Stimulated activated CD4-positive, alpha-beta T cell treated with anti-CD3 and anti-CD28 coated beads, Interleukin-15, amount 100 ng/mL, for 48 hours (primary cell): ENCODE measurements around the gene RPL7L1.

Source experiments
- DNase-seq, 2 donors: peaks; one replicate each; pipeline ENCODE4 v3.0.0-alpha.2; 2020; ENCODE audit warnings: low read depth in 2 of 2

The RPL7L1 gene

GRCh38 chr6:42932412-42932811, 53.0 kb downstream of the RPL7L1 start:
- no peak for DNase-seq

DNA sequence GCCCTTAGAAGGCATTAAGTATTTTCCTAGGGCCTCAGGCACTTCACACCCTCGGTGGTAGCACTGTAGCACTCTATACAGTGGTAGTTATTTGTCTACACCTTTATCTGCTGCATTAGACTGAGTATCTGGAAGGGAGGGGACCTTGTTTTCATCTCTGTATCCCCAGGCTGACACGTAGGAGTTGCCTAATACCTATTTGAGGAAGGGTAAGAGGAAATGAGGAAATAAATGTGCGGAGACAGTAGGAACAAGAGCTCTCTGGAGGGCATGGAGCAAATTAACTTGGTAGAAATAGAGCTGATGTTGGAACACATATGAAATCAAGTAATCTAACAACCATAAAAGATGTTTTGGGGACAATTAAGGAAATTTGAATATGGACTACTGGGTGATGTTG, 53.8 kb downstream of the RPL7L1 start:
- DNase-seq, result no peak

GRCh38 chr6:42935322-42935721, 55.9 kb downstream of the RPL7L1 start:
- no peak for DNase-seq

DNA sequence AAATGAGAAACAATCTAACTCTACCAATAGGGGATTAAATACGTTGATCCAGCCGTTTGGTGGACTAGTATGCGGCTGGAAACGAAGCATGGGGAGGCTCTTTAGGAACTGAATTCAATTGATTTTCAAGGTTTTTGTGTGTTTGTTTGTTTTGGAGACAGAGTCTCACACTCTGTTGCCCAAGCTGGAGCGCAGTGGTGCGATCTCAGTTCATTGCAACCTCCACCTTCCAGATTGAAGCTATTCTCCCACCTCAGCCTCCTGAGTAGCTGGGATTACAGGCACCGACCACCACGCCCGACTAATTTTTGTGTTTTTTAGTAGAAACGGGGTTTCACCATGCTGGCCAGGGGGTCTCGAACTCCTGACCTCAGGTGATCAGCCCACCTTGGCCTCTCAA, 57.0 kb downstream of the RPL7L1 start:
- DNase-seq, result no peak

DNA sequence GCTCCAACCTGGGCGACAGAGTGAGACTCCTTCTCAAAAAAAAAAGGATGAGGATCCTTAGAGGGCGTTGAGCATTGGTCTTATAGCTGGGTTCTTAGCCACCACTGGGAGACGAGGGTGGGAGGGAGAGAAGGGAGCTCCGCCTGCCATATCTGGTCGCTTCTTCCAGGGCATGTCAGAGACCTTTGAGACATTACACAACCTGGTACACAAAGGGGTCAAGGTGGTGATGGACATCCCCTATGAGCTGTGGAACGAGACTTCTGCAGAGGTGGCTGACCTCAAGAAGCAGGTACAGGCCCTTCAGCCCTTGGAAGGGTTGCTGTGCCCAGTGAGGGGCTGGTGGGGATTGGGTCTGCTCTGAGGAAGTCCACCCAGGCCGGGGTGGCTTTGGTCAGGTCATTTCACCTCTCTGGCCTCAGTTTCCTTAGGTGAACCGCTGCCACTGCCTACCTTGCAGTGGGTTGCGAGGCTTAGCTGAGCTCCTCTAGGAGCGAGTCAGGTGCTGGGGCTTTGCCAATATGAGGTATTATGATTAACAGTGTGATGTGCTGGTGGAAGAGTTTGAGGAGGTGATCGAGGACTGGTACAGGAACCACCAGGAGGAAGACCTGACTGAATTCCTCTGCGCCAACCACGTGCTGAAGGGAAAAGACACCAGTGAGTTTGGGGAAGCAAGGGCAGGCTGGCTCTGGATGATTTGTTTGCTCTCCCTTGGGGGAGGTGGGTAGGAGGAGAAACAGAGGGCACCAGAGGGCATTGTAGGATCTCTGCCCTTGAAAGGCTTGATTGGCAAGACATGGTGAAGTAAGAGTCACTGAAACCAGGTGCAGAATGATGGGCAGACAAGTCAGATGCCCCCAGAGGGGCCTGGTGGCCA, 58.4 kb downstream of the RPL7L1 start:
- no peak for DNase-seq

- no peak for DNase-seq
Measured at GRCh38 chr6:42938428-42938796, 59.0 kb downstream of the RPL7L1 start.

DNA sequence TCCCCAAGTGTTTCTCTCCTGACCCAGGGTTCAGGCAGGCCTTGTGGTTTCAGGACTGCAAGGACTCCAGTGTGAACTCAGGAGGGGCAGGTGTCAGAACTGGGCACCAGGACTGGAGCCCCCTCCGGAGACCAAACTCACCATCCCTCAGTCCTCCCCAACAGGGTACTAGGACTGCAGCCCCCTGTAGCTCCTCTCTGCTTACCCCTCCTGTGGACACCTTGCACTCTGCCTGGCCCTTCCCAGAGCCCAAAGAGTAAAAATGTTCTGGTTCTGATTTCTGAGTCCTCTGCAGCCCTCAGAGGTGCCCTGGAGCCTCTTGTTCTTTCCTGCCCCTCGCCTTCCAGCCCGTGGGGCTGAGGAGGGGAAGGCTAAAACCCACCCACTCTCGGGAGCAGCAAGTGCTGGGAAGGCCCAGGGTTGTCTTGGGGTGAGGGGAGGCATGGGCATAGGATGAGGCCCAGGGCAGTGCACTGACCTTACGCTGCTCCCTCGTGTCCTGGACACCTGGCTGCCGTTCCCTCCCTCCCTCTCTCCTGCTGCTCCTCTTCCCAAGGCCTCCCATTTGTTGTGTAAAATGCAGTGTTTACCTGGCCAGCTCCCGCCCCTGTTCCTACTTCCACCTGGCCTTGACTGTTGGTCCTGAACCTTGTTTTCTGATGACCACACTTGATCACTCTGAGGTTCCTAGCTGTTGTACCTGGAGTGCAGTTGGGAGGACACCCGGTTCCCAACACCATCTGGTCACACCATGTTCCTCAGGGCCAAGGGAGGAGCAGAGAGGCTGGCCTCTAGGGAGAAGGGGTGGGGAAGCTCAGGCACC, 59.8 kb downstream of the RPL7L1 start:
- DNase-seq, result no peak
